Renal pelvis (tissue), 4 donors: ENCODE results near the gene RALGPS2. TPM values are rescaled to one million over a fixed set of nuclear protein-coding genes. Genes with fewer than 3 reads are reported as not detected.
A peak's percentile ranks its signal among the peaks of the same experiment; 100 is the strongest.

ENCODE experiments used
- DNase-seq: peaks from one replicate; pipeline ENCODE4 v3.0.0-alpha.2; 2013
- polyA plus RNA-seq, 3 donors: library from polyadenylated mRNA; unstranded; fragments of 120-200 nt; gene quantifications; one replicate each; pipeline ENCODE4 v1.2.1, GENCODE V29; 2013; ENCODE audit not compliant: insufficient read length in 3 of 3

Gene RALGPS2
- polyA plus RNA-seq, 3 donors, result 30.0 to 36.9 (median 31.9) TPM

DNA sequence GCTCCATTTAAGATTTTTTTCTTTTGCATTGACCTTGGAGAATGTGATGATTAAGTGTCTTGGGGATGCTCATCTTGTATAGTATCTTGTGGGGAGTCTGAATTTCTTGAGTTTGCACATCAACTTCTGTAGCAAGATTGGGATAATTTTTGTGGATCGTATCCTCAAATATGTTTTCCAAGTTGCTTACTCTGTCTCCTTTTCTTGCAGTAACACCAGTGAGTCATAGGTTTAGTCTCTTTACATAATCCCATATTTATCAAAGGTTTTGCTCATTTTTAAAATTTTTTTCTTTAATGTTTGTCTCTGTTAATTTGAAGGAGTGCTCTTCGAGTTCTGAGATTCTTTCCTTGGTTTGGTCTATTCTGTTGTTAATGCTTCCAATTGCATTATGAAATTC lies 187.6 kb downstream of the RALGPS2 start:
- no peak for DNase-seq

GRCh38 chr1:178916448-178917174 lies 191.6 kb downstream of the RALGPS2 start:
- DNase-seq, result no peak

- no peak for DNase-seq
Observed at GRCh38 chr1:178918308-178918707, 193.3 kb downstream of the RALGPS2 start.

DNA sequence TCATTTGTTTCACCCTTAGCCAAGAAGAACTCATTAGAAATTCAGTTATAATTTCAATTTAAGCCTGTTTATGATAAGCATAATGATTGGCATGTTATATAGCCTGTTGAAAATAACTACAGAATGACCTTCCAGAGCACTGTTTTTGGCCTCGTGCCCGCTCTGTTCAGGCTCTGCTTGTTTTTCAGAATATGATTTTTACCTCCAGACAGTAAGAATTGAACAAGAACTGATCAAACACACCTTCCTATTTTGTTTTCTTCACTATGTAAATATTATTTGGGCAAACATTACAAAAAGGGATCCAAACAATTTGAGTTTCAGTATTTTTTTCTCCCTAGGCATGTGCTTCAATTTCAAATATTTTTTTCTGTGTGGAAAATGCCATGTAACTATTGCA lies 193.9 kb downstream of the RALGPS2 start:
- no peak for DNase-seq

DNA sequence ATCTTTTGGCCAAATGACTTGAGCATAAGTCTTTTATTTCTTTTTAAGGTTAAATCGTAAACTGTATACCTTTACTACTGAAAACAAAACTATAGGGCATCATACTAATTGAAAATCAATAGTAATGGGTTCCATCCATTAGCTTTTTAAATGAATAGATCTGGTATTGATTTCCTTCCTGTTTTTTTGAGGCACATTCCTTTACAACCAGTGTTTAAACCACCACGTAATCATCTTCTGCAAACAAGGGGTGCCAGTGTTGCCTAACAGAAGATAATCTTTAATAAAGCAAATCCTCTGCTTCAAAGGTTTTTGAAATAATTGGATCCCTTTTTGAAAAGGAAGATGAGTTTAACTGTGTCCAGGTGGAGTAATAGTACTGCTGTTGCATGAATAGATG lies 194.5 kb downstream of the RALGPS2 start:
- DNase-seq, result no peak

GRCh38 chr1:178921499-178921898 lies 196.5 kb downstream of the RALGPS2 start:
- no peak for DNase-seq

- DNase-seq, result no peak
Observed at GRCh38 chr1:178923512-178923911, 198.5 kb downstream of the RALGPS2 start.

- no peak for DNase-seq
Observed at GRCh38 chr1:178926046-178926445, 201.0 kb downstream of the RALGPS2 start.

GRCh38 chr1:178927003-178927402 lies 202.0 kb downstream of the RALGPS2 start:
- DNase-seq, result no peak

DNA sequence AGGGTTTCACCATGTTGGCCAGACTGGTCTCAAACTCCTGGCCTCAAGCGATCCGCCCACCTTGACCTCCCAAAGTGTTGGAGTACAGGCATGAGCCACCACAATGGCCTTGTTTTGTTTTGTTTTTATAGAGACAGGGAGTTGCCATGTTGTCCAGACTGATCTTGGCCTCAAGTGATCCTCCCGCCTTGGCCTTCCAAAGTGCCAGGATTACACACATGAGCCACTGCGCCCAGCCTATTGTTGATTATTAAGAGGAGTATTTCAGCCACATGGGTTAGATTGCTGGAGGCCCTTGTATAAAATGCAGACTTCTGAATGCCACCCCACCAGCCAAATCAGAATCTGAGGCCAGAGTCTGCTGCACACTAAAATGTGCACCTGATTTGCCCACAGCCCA lies 203.0 kb downstream of the RALGPS2 start:
- no peak for DNase-seq

DNA sequence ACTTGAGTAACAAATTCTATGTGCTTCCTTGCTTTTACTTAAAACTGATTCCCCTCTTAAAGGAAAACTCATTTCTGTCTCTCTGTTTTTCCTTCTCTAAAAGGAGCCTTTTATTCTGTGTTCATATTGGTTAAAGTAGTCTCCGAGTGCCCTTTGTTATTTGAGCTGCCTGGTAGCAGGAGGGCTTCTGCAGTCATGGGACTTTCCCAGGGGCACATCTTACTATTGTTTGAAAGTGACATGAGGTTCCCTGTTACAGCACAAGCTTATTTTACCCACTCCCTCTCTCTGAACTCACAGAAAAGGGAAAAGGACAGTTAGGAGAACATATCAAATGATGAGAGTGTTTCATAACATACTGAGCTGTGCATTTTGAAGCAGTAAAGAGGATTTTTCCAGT lies 203.9 kb downstream of the RALGPS2 start:
- no peak for DNase-seq

- DNase-seq, result peak; percentile 27
Observed at GRCh38 chr1:178931858-178932551, 207.0 kb downstream of the RALGPS2 start.

- DNase-seq, result no peak
Observed at GRCh38 chr1:178932552-178932906, 207.5 kb downstream of the RALGPS2 start.

- peak; percentile 51 for DNase-seq
Observed at GRCh38 chr1:178933105-178933561, 208.1 kb downstream of the RALGPS2 start.

DNA sequence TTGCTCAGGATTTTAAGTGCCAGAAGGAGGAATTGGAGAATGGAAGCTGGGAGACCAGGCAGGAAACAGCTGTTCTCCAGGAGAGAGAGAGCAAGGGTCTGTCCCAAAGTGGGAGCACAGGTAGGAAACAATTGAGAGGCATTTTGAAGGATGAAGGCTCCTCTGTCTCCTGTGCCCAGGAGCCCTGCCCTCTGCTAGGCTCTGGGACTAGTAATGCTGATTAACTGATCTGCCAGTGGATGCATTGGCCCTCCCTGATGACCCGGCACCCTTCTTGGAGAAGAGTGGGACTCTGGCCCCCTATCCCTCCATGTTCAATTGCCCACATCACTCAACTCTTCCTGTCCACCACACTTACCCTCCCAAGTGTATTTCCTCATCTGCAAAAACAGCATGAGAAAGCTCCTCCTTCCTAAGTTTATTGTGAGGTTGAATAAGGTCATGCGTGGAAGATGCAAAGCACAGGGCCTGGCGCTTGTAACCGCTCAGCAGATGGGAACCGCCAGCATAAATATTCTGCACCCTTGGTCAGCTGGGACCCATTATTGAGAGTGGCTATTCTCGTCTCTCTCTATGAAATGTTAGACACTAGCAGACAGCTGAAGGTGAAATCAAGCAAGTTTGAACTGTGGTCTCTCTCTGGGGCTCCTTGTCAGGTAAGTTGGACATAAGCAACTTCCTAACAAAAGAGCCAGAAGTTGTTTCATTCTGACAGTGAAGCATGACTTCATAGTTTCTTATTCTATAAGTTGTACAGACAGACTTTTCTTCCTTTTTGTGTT lies 208.9 kb downstream of the RALGPS2 start:
- no peak for DNase-seq

DNA sequence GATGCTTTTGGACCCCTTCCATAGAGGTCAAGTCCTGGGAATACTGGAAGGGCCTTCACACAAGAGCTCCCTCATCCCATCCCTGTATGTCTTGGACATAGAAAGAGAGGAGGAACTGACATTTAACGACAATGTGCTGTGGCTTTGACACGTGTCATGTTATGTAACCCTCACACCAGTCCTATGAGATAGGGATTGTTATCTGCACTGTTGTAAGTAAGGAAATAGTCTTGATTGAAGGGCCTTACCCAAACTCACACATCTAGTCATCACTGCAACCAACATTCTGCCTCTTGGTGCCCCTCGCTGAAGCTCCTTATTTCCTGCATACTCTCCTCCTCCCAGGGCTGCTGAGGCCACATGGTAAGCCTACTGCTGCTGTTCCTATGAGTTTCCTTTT lies 209.5 kb downstream of the RALGPS2 start:
- no peak for DNase-seq

DNA sequence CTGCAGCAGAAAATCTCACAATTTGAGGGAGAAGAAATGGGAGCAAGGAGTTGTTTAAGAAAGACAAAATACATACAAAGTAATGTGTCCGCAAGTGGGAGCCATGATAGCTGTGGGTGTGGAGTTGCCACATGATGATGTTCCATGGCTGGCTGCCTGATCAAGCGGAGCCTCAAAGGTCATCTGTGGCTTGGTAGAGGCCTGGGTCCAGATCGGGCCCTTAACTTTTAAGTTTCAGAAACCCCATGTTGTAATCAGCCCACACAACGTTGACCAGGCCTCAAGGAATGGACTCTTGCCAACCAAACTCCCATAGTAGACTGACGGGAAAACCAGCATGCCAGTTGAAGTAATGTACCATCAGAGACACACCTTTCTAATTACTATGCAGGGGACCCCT lies 210.6 kb downstream of the RALGPS2 start:
- DNase-seq, result no peak

- no peak for DNase-seq
Observed at GRCh38 chr1:178937695-178938094, 212.7 kb downstream of the RALGPS2 start.

DNA sequence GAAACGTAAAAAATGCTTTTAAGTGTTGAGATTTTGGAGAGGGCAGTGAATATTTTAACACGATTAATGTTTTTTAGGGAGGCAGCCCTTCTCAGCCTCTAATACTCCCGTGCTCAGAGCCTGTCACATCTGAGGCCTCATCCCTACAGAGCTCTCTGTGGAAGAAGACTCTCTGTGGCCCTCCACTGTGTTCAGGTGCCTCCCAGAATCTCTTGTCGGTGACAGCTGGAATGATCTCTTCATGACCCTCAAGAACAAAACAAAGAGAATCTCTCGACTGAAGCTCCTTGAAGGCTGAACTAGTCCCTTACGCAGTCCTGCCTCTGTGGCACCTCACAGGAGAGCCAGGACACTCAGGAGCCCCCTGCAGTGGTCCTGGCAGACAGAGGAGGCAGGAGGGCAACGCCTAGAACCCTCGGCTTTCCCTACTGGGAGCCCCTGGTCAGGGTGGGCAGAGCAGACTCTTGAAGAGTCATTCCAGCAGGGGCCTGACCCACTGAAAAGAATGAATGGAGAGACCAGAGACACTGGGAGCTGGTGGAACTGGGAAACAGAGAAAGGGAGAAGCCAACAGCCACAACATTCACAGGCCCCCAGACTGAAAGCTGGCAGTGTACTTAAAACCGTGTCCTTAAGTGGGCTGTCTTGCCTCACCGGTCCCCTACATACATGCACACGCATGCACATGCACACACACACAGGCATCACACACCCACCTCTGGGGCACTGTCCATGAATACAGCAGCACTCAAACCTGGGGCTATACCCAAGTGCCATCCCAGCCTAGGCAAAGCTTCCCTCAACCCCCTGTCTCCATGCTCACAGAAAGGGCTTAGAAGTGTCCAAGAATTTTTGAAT lies 213.3 kb downstream of the RALGPS2 start:
- no peak for DNase-seq

DNA sequence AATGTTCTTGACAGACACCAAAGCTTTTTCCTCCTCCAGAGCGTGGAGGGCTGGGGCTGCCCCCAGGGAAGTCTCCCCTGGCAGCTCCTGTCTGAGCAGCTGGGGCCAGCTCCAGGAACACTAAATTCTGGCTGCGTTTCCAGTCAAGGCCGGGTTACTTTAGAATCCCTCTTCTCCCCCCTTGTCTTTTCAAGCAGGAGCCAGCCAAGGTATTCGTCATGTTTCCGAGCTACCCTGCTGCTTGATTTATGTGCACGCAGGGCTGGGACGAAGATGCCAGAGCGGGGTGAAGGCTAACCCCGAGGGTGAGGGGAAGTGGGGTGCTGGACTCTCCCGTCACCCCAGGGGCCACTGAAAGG lies 213.9 kb downstream of the RALGPS2 start:
- peak; percentile 37 for DNase-seq

DNA sequence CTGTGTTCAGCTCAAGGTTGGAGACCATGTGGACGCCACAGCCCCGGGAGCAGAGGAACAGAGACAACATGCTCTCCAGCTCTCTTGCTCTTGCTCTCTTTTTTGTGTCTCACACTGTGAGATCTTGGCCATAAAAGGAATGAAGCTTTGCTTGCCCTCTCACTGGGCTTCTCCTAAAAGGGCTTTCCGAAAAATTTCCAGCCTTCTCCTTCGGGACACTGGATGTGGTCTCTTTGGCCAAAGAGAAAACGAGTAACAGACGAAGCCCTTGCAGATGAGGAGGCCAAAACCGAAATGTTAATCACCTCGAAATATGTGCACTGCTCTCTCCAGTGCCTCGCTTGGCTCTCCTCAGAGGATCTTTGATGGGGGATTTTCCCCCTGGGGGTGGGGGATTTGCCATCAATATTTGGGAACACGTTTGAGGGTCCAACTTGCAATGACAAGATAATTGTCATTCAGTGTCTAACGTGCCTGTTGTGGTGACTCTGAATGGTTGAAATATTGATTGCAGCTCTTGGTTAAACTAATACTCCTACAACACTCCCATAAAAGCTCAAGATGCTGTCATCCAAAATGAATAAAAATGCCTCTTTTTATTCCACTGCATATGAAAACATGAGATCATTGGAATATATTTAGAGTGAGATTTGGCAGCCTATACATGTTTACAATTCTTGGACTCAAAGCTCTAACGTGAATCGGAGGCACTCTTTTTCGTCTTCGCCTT lies 214.5 kb downstream of the RALGPS2 start:
- no peak for DNase-seq
